Measurements from ENCODE around the gene SLC2A2.

The SLC2A2 gene

GRCh38 chr3:171026597-171027293 lies at the start of gene SLC2A2:
Gene SLC2A2 (minus strand): TSS chr3:171026720. CDS start chr3:171026670, 50 bp downstream.
- ATAC-seq (no peak), DNase-seq (no peak)

GRCh38 chr3:171072432-171072831 lies 45.9 kb upstream of the SLC2A2 start:
- DNase-seq = no peak
- ATAC-seq = no peak

GRCh38 chr3:171068658-171069057 lies 42.1 kb upstream of the SLC2A2 start:
- ATAC-seq = no peak
- no peak for DNase-seq

GRCh38 chr3:171066206-171066605 lies 39.7 kb upstream of the SLC2A2 start:
- ATAC-seq (no peak), DNase-seq (no peak)

GRCh38 chr3:171065732-171066131 lies 39.2 kb upstream of the SLC2A2 start:
- no peak for ATAC-seq

GRCh38 chr3:171064461-171064860 lies 37.9 kb upstream of the SLC2A2 start:
- DNase-seq (no peak), ATAC-seq (no peak)

More at GRCh38 chr3:171065732-171066131, 39.2 kb upstream of the SLC2A2 start:
- DNase-seq = no peak

- ATAC-seq = no peak
- DNase-seq = no peak
Measured at GRCh38 chr3:171061749-171062148, 35.2 kb upstream of the SLC2A2 start.

- ATAC-seq = no peak
- no peak for DNase-seq
Measured at GRCh38 chr3:171059978-171060377, 33.5 kb upstream of the SLC2A2 start.

GRCh38 chr3:171058873-171059603 lies 32.5 kb upstream of the SLC2A2 start:
- DNase-seq (no peak), ATAC-seq (no peak)

GRCh38 chr3:171058058-171058457 lies 31.5 kb upstream of the SLC2A2 start:
- ATAC-seq (no peak), DNase-seq (no peak)

GRCh38 chr3:171057072-171057471 lies 30.6 kb upstream of the SLC2A2 start:
- DNase-seq = no peak

GRCh38 chr3:171056528-171056927 lies 30.0 kb upstream of the SLC2A2 start:
- ATAC-seq (no peak), DNase-seq (no peak)

More at GRCh38 chr3:171057072-171057471, 30.6 kb upstream of the SLC2A2 start:
- ATAC-seq = no peak

GRCh38 chr3:171055336-171056178 lies 29.0 kb upstream of the SLC2A2 start:
- DNase-seq (no peak), ATAC-seq (no peak)

- ATAC-seq (no peak), DNase-seq (no peak)
Measured at GRCh38 chr3:171054921-171055320, 28.4 kb upstream of the SLC2A2 start.

- no peak for ATAC-seq
- no peak for DNase-seq
Measured at GRCh38 chr3:171054231-171054630, 27.7 kb upstream of the SLC2A2 start.

GRCh38 chr3:171049861-171050444 lies 23.4 kb upstream of the SLC2A2 start:
- DNase-seq = peak; percentile 52
- peak; percentile 72 for ATAC-seq

GRCh38 chr3:171046760-171047159 lies 20.2 kb upstream of the SLC2A2 start:
- ATAC-seq (no peak), DNase-seq (no peak)

- no peak for ATAC-seq
- no peak for DNase-seq
Measured at GRCh38 chr3:171044835-171045793, 18.6 kb upstream of the SLC2A2 start.

GRCh38 chr3:171044384-171044783 lies 17.9 kb upstream of the SLC2A2 start:
- DNase-seq (no peak), ATAC-seq (no peak)

- ATAC-seq = no peak
Measured at GRCh38 chr3:171039674-171040073, 13.2 kb upstream of the SLC2A2 start.

GRCh38 chr3:171038342-171038741 lies 11.8 kb upstream of the SLC2A2 start:
- ATAC-seq (no peak), DNase-seq (no peak)

More at GRCh38 chr3:171039674-171040073, 13.2 kb upstream of the SLC2A2 start:
- DNase-seq = no peak
